KMS-11 (cell line): ENCODE data around the gene ZNF683.
"Not testable (repeated sequence)": the region's sequence is repeated elsewhere in the genome, so short reads cannot be mapped to it uniquely, and the experiment has no call there.

Experiments used
- H2AFZ ChIP-seq: fragments of 200-600 bp; sonication (generic); 2 replicates; pipeline ENCODE4 v1.6.1; 2016; ENCODE audit warnings: antibody characterized with exemption, mixed run types, low read depth
- H3K27ac ChIP-seq: fragments of 200-600 bp; sonication (generic); 2 replicates; pipeline ENCODE4 v1.6.1; 2016; ENCODE audit warnings: mild to moderate bottlenecking, mixed run types
- H3K27me3 ChIP-seq: fragments of 200-600 bp; sonication (generic); 2 replicates; pipeline ENCODE4 v1.6.1; 2017; ENCODE audit warnings: mild to moderate bottlenecking, low read depth, mixed run types, moderate library complexity; ENCODE audit not compliant: insufficient read depth
- H3K36me3 ChIP-seq: fragments of 200-600 bp; sonication (generic); 2 replicates; pipeline ENCODE4 v1.6.1; 2017; ENCODE audit warnings: mild to moderate bottlenecking, mixed run types; ENCODE audit not compliant: insufficient read depth
- H3K4me1 ChIP-seq: fragments of 200-600 bp; sonication (generic); 2 replicates; pipeline ENCODE4 v1.6.1; 2016; ENCODE audit warnings: mild to moderate bottlenecking, low read depth, mixed run types; ENCODE audit not compliant: poor library complexity, severe bottlenecking
- H3K4me2 ChIP-seq: fragments of 200-600 bp; sonication (generic); 2 replicates; pipeline ENCODE4 v1.7.0; 2016; ENCODE audit warnings: mild to moderate bottlenecking, mixed run types
- H3K4me3 ChIP-seq: fragments of 200-600 bp; sonication (generic); IDR thresholded peaks from 2 replicates; pipeline ENCODE4 v1.6.1; 2017; ENCODE audit warnings: low read depth, low read length, mixed read lengths; ENCODE audit not compliant: insufficient read depth
- H3K79me2 ChIP-seq: fragments of 200-600 bp; sonication (generic); 2 replicates; pipeline ENCODE4 v1.6.1; 2016; ENCODE audit warnings: low read depth, mixed run types; ENCODE audit not compliant: insufficient read depth
- H3K9ac ChIP-seq: fragments of 200-600 bp; sonication (generic); 2 replicates; pipeline ENCODE4 v1.6.1; 2016; ENCODE audit warnings: mild to moderate bottlenecking, mixed run types
- H4K20me1 ChIP-seq: fragments of 200-600 bp; sonication (generic); 2 replicates; pipeline ENCODE4 v1.6.1; 2016; ENCODE audit warnings: mild to moderate bottlenecking, mixed run types; ENCODE audit not compliant: insufficient read depth
- TF ChIP-seq, protein P1 (sequence below): fragments of 200-600 bp; sonication (generic); conservative IDR thresholded peaks from 2 replicates; pipeline ENCODE4 v1.6.1; 2017; ENCODE audit warnings: low read depth, mild to moderate bottlenecking, antibody characterized with exemption, low read length, moderate library complexity, mixed read lengths

Gene ZNF683

DNA sequence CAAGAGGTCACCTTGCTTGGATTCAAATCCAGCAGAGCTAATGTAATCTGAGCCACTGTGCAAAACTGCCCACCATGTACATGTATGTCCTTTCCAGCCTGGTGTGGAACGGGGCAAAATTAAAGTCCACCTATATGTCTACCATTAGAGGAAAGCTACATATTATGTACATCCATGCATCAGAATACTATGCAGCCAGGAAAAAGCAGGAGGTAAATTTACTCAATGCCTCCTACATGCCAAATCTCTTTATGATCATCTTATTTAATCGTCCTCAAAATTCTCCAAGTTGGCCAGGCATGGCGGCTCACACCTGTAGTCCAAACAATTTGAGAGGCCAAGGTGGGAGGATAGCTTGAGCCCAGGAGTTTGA lies 6.3 kb upstream of the ZNF683 start:
- H3K36me3 ChIP-seq = no peaks in the 10 kb centered on the region
- no peaks in the 10 kb centered on the region for H3K79me2 ChIP-seq
- TF ChIP-seq, protein P1, sequence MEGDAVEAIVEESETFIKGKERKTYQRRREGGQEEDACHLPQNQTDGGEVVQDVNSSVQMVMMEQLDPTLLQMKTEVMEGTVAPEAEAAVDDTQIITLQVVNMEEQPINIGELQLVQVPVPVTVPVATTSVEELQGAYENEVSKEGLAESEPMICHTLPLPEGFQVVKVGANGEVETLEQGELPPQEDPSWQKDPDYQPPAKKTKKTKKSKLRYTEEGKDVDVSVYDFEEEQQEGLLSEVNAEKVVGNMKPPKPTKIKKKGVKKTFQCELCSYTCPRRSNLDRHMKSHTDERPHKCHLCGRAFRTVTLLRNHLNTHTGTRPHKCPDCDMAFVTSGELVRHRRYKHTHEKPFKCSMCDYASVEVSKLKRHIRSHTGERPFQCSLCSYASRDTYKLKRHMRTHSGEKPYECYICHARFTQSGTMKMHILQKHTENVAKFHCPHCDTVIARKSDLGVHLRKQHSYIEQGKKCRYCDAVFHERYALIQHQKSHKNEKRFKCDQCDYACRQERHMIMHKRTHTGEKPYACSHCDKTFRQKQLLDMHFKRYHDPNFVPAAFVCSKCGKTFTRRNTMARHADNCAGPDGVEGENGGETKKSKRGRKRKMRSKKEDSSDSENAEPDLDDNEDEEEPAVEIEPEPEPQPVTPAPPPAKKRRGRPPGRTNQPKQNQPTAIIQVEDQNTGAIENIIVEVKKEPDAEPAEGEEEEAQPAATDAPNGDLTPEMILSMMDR = no peak
- no peaks in the 10 kb centered on the region for H3K27me3 ChIP-seq
- H3K4me3 ChIP-seq = no peak overlapping the region
- H4K20me1 ChIP-seq = no peaks in the 10 kb centered on the region
- no peak overlapping the region for H2AFZ ChIP-seq
- H3K9ac ChIP-seq = no peak overlapping the region
- H3K4me1 ChIP-seq = peaks cover 9% of the 10 kb centered on the region
- H3K27ac ChIP-seq = no peak overlapping the region
- no peak overlapping the region for H3K4me2 ChIP-seq

DNA sequence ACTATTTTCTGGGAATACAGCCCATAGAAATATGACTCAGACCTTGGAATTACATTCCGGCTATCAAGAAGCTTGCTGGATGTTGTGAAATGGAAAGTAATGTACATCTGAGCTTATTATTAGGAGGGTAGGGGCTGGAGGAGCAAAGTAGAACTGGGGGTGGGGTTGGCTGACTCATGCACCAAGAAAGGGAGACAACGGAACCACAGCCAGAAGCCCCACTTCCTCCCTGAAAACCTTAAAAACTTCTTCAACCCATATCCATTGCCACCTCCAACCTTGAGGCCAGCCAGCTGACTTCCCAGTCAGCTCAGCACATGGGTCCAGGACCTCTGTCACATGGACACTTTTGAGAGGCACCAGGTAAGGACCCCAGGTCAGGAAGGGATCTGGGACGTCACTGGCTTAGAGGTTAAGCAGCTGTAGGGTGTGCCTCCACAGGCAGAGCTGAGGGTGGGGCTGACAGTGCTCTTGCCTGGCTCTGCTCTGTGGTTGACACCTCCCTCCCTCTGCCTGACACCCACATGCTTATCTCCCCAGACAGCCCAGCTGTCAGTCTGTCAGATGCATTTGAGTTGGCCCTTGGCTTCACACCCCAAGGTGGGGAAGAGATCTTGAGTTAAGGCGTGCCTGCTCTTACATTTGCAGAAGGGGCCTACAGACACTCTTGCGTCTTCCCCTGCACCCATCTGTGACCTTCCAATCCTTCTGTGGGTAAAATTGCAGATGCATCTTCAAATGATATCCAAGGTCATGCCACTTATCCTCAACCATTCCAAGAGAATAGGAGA lies 5.7 kb upstream of the ZNF683 start:
- H3K79me2 ChIP-seq = no peaks in the 10 kb centered on the region
- no peaks in the 10 kb centered on the region for H3K36me3 ChIP-seq
- H3K4me3 ChIP-seq = no peak overlapping the region
- no peak overlapping the region for H3K4me2 ChIP-seq
- TF ChIP-seq, protein P1 = no peak
- H3K4me1 ChIP-seq = peaks cover 9% of the 10 kb centered on the region
- H2AFZ ChIP-seq = no peak overlapping the region
- H4K20me1 ChIP-seq = no peaks in the 10 kb centered on the region
- H3K9ac ChIP-seq = no peak overlapping the region
- no peaks in the 10 kb centered on the region for H3K27me3 ChIP-seq
- H3K27ac ChIP-seq = no peak overlapping the region

DNA sequence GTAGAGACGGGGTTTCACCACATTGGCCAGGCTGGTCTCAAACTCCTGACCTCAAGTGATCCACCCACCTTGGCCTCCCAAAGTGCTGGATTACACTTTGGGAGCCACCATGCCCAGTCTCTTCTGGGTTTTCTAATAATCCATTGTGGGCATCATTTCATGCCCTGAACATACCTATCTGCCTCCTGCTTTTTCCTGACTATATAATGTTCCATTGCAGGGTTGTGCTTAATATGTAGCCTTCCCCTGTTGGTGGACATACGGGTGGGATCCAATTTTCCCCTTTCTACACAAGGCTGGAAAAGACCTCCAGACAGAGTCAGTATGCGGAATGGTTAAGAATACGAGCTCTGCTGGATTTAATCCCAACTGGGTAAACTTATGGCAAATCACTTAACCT lies 3.5 kb upstream of the ZNF683 start:
- Histone ChIP-seq H3K36me3 (no peaks in the 10 kb centered on the region), H3K79me2 (no peaks in the 10 kb centered on the region), H2AFZ (no peak overlapping the region), H4K20me1 (no peaks in the 10 kb centered on the region), H3K9ac (no peak overlapping the region), H3K4me1 (peaks cover 9% of the 10 kb centered on the region), H3K4me3 (no peak overlapping the region), H3K4me2 (no peak overlapping the region), H3K27ac (no peak overlapping the region), H3K27me3 (no peaks in the 10 kb centered on the region)
- TF ChIP-seq, protein P1 = no peak

DNA sequence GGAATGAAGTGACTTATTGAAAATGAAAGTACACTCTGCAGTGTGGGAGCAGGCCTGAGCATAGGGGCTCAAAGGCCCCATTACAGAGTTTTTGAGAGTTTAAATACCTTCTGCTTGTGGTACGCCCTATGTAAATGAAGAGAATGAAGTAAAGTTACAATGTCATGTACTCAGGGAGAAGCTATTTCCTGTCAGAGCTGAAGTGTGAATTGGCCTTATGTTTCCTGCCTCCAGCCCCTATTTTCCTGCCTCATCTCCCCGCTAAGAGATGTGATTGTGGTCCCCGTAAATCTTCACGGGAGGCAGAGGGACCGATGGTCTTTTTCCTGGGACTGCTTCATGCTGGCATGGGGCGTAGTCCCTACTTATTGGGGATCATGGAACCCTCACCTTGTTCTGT lies 2.5 kb upstream of the ZNF683 start:
- Histone ChIP-seq H3K4me3 (no peak overlapping the region), H3K27ac (no peak overlapping the region), H3K4me1 (peaks cover 9% of the 10 kb centered on the region), H2AFZ (no peak overlapping the region), H3K27me3 (no peaks in the 10 kb centered on the region), H3K9ac (no peak overlapping the region), H3K79me2 (no peaks in the 10 kb centered on the region), H3K36me3 (no peaks in the 10 kb centered on the region), H3K4me2 (no peak overlapping the region), H4K20me1 (no peaks in the 10 kb centered on the region)
- TF ChIP-seq, protein P1 = no peak

DNA sequence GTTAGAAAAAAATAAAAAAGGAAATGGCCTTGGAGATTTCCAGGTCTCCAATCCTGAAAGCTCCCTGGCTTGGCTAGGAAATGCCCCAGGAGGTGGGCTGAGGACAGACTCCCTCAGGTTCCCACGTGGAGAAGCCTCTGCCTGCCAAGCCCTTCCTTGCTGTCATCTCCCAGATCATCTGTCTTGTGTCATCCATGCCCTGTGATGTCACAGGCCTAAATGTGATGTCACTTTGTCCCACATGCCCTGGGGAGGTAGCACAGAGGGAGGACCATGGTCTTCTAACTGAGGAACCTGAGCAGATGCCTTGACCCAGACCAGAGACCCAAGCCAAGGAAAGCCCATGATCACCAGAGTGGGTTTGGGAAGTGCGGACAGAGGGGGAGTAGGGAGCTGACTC lies 1.8 kb upstream of the ZNF683 start:
- not testable (repeated sequence) for H3K79me2 ChIP-seq, H3K27ac ChIP-seq, H3K36me3 ChIP-seq, H2AFZ ChIP-seq, H3K9ac ChIP-seq, H4K20me1 ChIP-seq, H3K4me3 ChIP-seq, H3K4me2 ChIP-seq, H3K27me3 ChIP-seq, H3K4me1 ChIP-seq
